GM20000 (cell line): ENCODE results near the gene COL6A3.
"Not testable (repeated sequence)": the region's sequence is repeated elsewhere in the genome, so short reads cannot be mapped to it uniquely, and the experiment has no call there.

Source experiments
- DNase-seq: peaks from one replicate; pipeline ENCODE4 v3.0.0; 2012; ENCODE audit warnings: low spot score
- CTCF ChIP-seq: IDR thresholded peaks from 2 replicates; pipeline ENCODE4 v1.5.1; 2012; ENCODE audit warnings: mild to moderate bottlenecking, control low read depth; ENCODE audit errors: extremely low read depth, missing control alignments

The COL6A3 gene

GRCh38 chr2:237411092-237411601, 2.8 kb downstream of the COL6A3 start:
- DNase-seq, result no peak
- no peak for TF ChIP-seq CTCF

- DNase-seq, result not testable (repeated sequence)
These were observed 4.7 kb downstream of the COL6A3 start for GRCh38 chr2:237409263-237409662.

- DNase-seq, result no peak
- TF ChIP-seq CTCF, result no peak
These were observed 5.5 kb downstream of the COL6A3 start for GRCh38 chr2:237408335-237409000.

- TF ChIP-seq CTCF, result no peak
- DNase-seq, result no peak
These were observed 6.3 kb downstream of the COL6A3 start for GRCh38 chr2:237407700-237408099.

GRCh38 chr2:237406371-237406895, 7.5 kb downstream of the COL6A3 start:
- no peak for TF ChIP-seq CTCF
- DNase-seq, result no peak

- DNase-seq, result no peak
- no peak for TF ChIP-seq CTCF
These were observed 8.4 kb downstream of the COL6A3 start for GRCh38 chr2:237405605-237406004.

GRCh38 chr2:237405006-237405559, 8.9 kb downstream of the COL6A3 start:
- no peak for TF ChIP-seq CTCF
- no peak for DNase-seq
